ENCODE data around the gene GOLM1. TPM values are rescaled to one million over a fixed set of nuclear protein-coding genes. Genes with fewer than 3 reads are reported as not detected.
A peak's percentile ranks its signal among the peaks of the same experiment; 100 is the strongest.
"Not testable (repeated sequence)": the region's sequence is repeated elsewhere in the genome, so short reads cannot be mapped to it uniquely, and the experiment has no call there.

Gene GOLM1, protein sequence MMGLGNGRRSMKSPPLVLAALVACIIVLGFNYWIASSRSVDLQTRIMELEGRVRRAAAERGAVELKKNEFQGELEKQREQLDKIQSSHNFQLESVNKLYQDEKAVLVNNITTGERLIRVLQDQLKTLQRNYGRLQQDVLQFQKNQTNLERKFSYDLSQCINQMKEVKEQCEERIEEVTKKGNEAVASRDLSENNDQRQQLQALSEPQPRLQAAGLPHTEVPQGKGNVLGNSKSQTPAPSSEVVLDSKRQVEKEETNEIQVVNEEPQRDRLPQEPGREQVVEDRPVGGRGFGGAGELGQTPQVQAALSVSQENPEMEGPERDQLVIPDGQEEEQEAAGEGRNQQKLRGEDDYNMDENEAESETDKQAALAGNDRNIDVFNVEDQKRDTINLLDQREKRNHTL
- total RNA-seq (1 to 10 TPM in 1 of 2 experiments, under 1 TPM in 1; 0.75 to 1.5 TPM), polyA plus RNA-seq (1 to 10 TPM in 2 of 3 donors, under 1 TPM in 1; 0.83 to 1.2 (median 1.1) TPM), total RNA-seq (0.22 to 1.9 (median 0.98) reads per million in 6 experiments)

GRCh38 chr9:86098824-86099700, at the start of gene GOLM1:
GOLM1 (minus strand) TSS chr9:86099558; CDS start chr9:86079320, 20,238 bp downstream.
- Mint-ChIP-seq H3K36me3 (peaks cover 0 to 4% (median 0%) of the 10 kb centered on the region in 3 donors), H3K4me3 (peak within 1 kb of the TSS; percentile 80 to 95 (median 90)), H3K4me1 (peaks cover 7 to 12% (median 10%) of the 10 kb centered on the region in 4 donors), H3K9me3 (no peaks in the 10 kb centered on the region), H3K27me3 (peaks cover 15 to 47% (median 21%) of the 10 kb centered on the region in 5 donors), H3K27ac (peak within 1 kb of the TSS in 6 of 10 donors; percentile 12 to 79 (median 52))
- peak; percentile 71 to 83 for ATAC-seq
- POLR2A ChIA-PET, result interaction anchor here (0.5 to 0.6 kb wide), 2 partner anchors 42 to 402 kb away, joined by 3 read pairs; no protein-coding TSS in a partner anchor
- peak in 7 of 10 donors; percentile 9 to 22 (median 15) for DNase-seq

DNA sequence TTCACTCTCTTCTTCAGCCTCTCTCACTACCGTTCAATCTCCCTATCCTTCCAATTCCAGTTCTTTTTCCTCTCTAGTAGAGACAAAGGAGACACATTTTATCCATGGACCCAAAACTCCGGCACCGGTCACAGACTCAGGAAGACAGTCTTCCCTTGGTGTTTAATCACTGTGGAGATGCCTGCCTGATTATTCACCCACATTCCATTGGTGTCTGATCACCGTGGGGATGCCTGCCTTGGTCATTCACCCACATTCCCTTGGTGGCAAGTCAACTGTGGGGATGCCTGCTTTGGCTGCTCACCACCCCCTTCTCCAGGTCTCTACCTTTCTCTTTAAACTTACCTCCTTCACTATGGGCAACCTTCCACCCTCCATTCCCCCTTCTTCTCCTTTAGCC, 47.3 kb upstream of the GOLM1 start:
- POLR2A ChIA-PET, DNase-seq, H3K27ac Mint-ChIP-seq, H3K4me3 Mint-ChIP-seq, H3K4me1 Mint-ChIP-seq, ATAC-seq: not testable (repeated sequence)
- H3K36me3 Mint-ChIP-seq, result peaks cover 0 to 20% (median 6%) of the 10 kb centered on the region in 3 donors
- peaks cover 0 to 29% (median 8%) of the 10 kb centered on the region in 5 donors for H3K27me3 Mint-ChIP-seq
- H3K9me3 Mint-ChIP-seq, result peaks cover 7 to 27% (median 22%) of the 10 kb centered on the region in 9 donors

- H3K4me3 Mint-ChIP-seq, ATAC-seq, DNase-seq, H3K4me1 Mint-ChIP-seq, POLR2A ChIA-PET: not testable (repeated sequence)
- peaks cover 7 to 27% (median 22%) of the 10 kb centered on the region in 9 donors for H3K9me3 Mint-ChIP-seq
- peaks cover 0 to 20% (median 6%) of the 10 kb centered on the region in 3 donors for H3K36me3 Mint-ChIP-seq
- peaks cover 0 to 29% (median 8%) of the 10 kb centered on the region in 5 donors for H3K27me3 Mint-ChIP-seq
- peak overlapping the region in 1 of 10 donors; percentile 77 for H3K27ac Mint-ChIP-seq
Observed at GRCh38 chr9:86145960-86146359, 46.6 kb upstream of the GOLM1 start.

- Mint-ChIP-seq H3K36me3 (peaks cover 0 to 20% (median 6%) of the 10 kb centered on the region in 3 donors), H3K27ac (no peak overlapping the region), H3K9me3 (peaks cover 0 to 24% (median 19%) of the 10 kb centered on the region in 9 donors), H3K4me1 (no peaks in the 10 kb centered on the region), H3K4me3 (no peak overlapping the region), H3K27me3 (peaks cover 0 to 17% (median 8%) of the 10 kb centered on the region in 5 donors)
- no peak for DNase-seq
- ATAC-seq, result no peak
- POLR2A ChIA-PET, result no interaction called here
Observed at GRCh38 chr9:86142973-86143372, 43.6 kb upstream of the GOLM1 start.

DNA sequence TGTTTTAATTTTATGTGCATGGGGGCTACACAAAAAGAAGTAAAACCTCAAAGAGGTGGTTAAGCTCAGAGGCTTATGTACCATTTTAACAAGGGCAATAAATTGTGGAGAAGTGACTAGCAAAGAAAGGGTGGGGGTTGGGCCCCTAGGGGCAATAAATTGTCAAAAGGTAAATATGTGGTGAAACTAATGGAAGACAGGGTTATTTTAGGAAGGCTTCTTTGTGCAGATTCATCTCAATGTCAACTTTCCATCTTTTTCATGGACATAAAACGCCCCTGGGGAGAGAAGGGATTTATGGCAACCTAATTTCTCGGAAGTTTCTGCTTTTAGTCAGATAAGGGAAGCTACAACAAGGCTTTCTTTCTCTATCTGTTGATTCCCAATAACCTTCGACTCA, 42.5 kb upstream of the GOLM1 start:
- H3K4me1 Mint-ChIP-seq, result no peaks in the 10 kb centered on the region
- H3K4me3 Mint-ChIP-seq, result no peak overlapping the region
- peaks cover 0 to 16% (median 8%) of the 10 kb centered on the region in 5 donors for H3K27me3 Mint-ChIP-seq
- POLR2A ChIA-PET, result no interaction called here
- peaks cover 0 to 16% (median 14%) of the 10 kb centered on the region in 9 donors for H3K9me3 Mint-ChIP-seq
- no peak for DNase-seq
- ATAC-seq, result no peak
- H3K27ac Mint-ChIP-seq, result no peak overlapping the region
- H3K36me3 Mint-ChIP-seq, result peaks cover 0 to 14% (median 6%) of the 10 kb centered on the region in 3 donors

DNA sequence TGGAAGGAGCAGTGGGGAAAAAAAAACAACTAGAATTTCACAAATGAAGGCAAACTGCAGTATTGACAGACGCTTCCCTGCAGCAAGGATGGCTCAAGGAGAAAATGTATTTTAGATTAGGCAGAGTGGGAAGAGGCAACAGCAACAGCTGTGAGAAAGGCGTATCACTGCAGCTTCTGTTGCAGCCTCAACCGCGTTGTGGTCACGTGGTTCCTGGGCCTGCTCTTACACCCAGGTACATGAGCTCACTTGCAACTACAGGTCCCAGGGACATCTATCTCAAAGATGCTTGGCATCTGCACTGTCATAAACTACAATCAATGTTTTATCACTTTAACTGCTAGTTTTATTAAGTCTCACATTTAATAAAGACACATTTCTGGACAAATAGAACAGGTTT, 36.0 kb upstream of the GOLM1 start:
- Mint-ChIP-seq H3K27ac (no peak overlapping the region), H3K36me3 (no peaks in the 10 kb centered on the region), H3K9me3 (no peaks in the 10 kb centered on the region), H3K27me3 (peaks cover 0 to 2% (median 0%) of the 10 kb centered on the region in 5 donors), H3K4me3 (no peak overlapping the region), H3K4me1 (peaks cover 0 to 2% (median 0%) of the 10 kb centered on the region in 4 donors)
- no peak for ATAC-seq
- POLR2A ChIA-PET, result no interaction called here
- no peak for DNase-seq

GRCh38 chr9:86134361-86134760, 35.0 kb upstream of the GOLM1 start:
- peaks cover 0 to 2% (median 0%) of the 10 kb centered on the region in 5 donors for H3K27me3 Mint-ChIP-seq
- H3K4me1 Mint-ChIP-seq, result peaks cover 0 to 2% (median 0%) of the 10 kb centered on the region in 4 donors
- no peak overlapping the region for H3K27ac Mint-ChIP-seq
- no peaks in the 10 kb centered on the region for H3K36me3 Mint-ChIP-seq
- no peak overlapping the region for H3K4me3 Mint-ChIP-seq
- DNase-seq (no peak), ATAC-seq (no peak)
- no peaks in the 10 kb centered on the region for H3K9me3 Mint-ChIP-seq
- POLR2A ChIA-PET, result no interaction called here

DNA sequence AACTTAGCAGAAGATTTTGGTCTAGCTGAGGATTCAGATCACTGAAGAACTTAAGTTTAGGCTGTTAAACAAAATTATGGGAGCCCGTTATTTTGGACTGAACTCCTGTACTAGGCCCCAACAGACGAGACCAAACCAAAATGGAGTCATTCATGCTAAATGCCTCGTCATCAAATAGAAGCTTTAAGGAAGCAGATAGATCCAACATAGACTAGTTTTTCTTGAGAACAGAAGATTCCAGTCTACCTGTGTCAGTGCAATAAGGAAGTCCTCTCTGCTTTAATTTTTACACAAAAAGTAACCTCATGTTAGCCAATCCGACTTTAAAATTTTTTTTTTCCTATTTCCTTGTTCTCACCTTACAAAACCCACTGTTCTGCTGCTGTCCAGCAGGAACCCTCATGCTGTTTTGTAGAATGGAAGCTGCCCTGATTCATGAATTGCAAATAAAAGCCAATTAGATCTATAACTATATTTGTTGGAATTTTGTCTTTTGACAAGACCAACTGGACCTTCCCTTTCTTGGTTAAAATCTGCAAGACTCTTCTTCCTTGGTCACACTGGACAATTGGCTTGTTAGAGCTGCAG, 29.0 kb upstream of the GOLM1 start:
- Mint-ChIP-seq H3K4me1 (no peaks in the 10 kb centered on the region), H3K4me3 (no peak overlapping the region), H3K27me3 (peaks cover 0 to 3% (median 0%) of the 10 kb centered on the region in 5 donors), H3K27ac (peak overlapping the region in 1 of 10 donors; percentile 13), H3K9me3 (no peaks in the 10 kb centered on the region), H3K36me3 (no peaks in the 10 kb centered on the region)
- POLR2A ChIA-PET, result no interaction called here
- no peak for ATAC-seq
- no peak for DNase-seq

DNA sequence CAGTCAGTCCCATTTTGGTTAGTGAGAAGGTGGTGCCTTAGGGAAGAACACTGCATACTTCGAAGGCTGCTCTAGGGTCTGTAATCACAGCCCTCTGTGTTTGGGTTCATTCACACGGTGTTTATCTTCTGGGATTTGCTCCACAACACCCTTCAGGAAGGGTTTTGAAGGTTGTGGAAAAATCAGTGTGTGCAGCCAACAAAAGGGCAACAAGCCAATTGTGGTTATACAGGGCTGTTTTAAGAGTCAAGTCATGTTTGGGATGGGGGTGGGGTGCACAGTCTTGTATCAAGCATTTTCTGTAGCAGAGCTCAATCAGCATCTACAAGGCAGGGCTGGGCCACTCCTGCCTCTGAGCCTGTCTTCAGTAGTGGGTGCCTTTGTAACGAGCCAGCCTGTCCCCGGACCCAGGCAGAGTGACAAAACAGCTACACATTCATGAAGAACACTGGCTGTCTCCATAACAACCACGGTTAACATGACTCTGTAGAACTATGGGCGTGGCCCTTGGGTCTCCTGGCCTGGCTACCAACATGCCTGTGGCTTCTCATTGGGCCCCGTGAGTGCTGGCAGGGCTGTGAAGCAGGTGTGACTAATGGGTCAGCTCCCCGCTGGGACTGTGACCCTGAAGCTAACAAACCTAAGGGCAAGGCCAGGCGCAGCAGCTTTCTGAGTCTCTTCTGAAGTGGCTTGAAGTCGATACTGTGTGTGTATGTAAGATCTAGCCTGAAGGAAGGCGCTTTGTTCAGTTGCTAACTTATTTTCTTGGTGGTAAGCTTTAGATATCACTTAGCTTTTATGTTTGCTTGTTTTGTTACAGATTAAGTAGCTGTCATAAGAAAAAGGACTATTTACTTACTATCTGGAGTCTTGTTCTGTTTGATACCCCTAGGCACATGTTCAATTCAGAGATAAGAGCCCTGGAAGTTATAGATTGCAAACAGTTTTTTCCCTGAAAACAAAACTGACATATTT, 27.9 kb upstream of the GOLM1 start:
- DNase-seq (no peak), ATAC-seq (no peak)
- Mint-ChIP-seq H3K27ac (peak overlapping the region in 1 of 10 donors; percentile 13), H3K4me1 (no peaks in the 10 kb centered on the region), H3K4me3 (no peak overlapping the region), H3K27me3 (peaks cover 0 to 6% (median 0%) of the 10 kb centered on the region in 5 donors), H3K9me3 (no peaks in the 10 kb centered on the region), H3K36me3 (no peaks in the 10 kb centered on the region)
- POLR2A ChIA-PET, result no interaction called here

- Mint-ChIP-seq H3K4me1 (no peaks in the 10 kb centered on the region), H3K36me3 (no peaks in the 10 kb centered on the region), H3K4me3 (no peak overlapping the region), H3K27me3 (peaks cover 0 to 12% (median 3%) of the 10 kb centered on the region in 5 donors), H3K9me3 (no peaks in the 10 kb centered on the region), H3K27ac (no peak overlapping the region)
- DNase-seq (no peak), ATAC-seq (no peak)
- POLR2A ChIA-PET, result no interaction called here
Observed at GRCh38 chr9:86122311-86122710, 23.0 kb upstream of the GOLM1 start.

GRCh38 chr9:86119457-86119856, 20.1 kb upstream of the GOLM1 start:
- POLR2A ChIA-PET, result no interaction called here
- Mint-ChIP-seq H3K9me3 (peaks cover 0 to 2% (median 0%) of the 10 kb centered on the region in 9 donors), H3K4me3 (no peak overlapping the region), H3K27me3 (peaks cover 3 to 20% (median 9%) of the 10 kb centered on the region in 5 donors), H3K4me1 (peaks cover 0 to 2% (median 0%) of the 10 kb centered on the region in 4 donors), H3K27ac (peak overlapping the region in 1 of 10 donors; percentile 50), H3K36me3 (no peaks in the 10 kb centered on the region)
- no peak for ATAC-seq
- no peak for DNase-seq
